ENCODE data around the gene ANKRD27.

- TF ChIP-seq POLR2A (IDR thresholded peaks at IDR 0.05) (no peak), CTCF (IDR thresholded peaks at IDR 0.05) (no peak)
These were observed 63.8 kb downstream of the ANKRD27 start for GRCh38 chr19:32611161-32611560.
